K562 (cell line): ENCODE data around the gene TMEM61.

Experiments used
- BRF2 ChIP-seq: IDR thresholded peaks from 3 replicates; pipeline ENCODE4 v1.6.1; 2011; ENCODE audit warnings: borderline replicate concordance, mild to moderate bottlenecking; ENCODE audit not compliant: insufficient read length, insufficient read depth
- CEBPB ChIP-seq: fragments of 450-650 bp; IDR thresholded peaks from 2 replicates; pipeline ENCODE4 v1.6.1; 2016; ENCODE audit warnings: missing genetic modification characterization, missing compliant biosample characterization
- CTCF ChIP-seq, 3 experiments: IDR thresholded peaks in 2 of 3; conservative IDR thresholded peaks in 1 of 3; 2 replicates each; pipeline ENCODE4 v1.5.1; 2011 to 2012; ENCODE audit warnings: low read length in 3 of 3, mild to moderate bottlenecking in 3 of 3, control low read depth in 2 of 3, improper control_type of control experiment in 1 of 3, inconsistent platforms in 1 of 3, low read depth in 1 of 3, mixed read lengths in 1 of 3, moderate library complexity in 1 of 3; ENCODE audit not compliant: insufficient read depth in 2 of 3
- DACH1 ChIP-seq: fragments of 450-650 bp; IDR thresholded peaks from 2 replicates; pipeline ENCODE4 v1.6.1; 2018; ENCODE audit not compliant: partially characterized antibody
- DPF2 ChIP-seq: fragments of 450-650 bp; IDR thresholded peaks from 2 replicates; pipeline ENCODE4 v1.6.1; 2016
- EP300 ChIP-seq: IDR thresholded peaks from 2 replicates; pipeline ENCODE4 v1.6.1; 2012; ENCODE audit warnings: low read length, improper control_type of control experiment
- FOXM1 ChIP-seq, 2 experiments: fragments of 450-650 bp in 1 of 2; sonication (generic) in 1 of 2; formaldehyde crosslinking in 1 of 2; IDR thresholded peaks; 2 replicates each; pipeline versions ENCODE4 v1.6.1 to v1.9.0; 2017 to 2022; ENCODE audit warnings: low read depth in 2 of 2, mild to moderate bottlenecking in 2 of 2, missing genetic modification reagents in 1 of 2, moderate library complexity in 1 of 2
- KAT8 ChIP-seq: fragments of 450-650 bp; IDR thresholded peaks from 2 replicates; pipeline ENCODE4 v1.6.1; 2016; ENCODE audit warnings: low read depth, mild to moderate bottlenecking
- MCM3 ChIP-seq: fragments of 450-650 bp; IDR thresholded peaks from 2 replicates; pipeline ENCODE4 v1.6.1; 2016
- ZBTB49 ChIP-seq: sonication (generic); formaldehyde crosslinking; IDR thresholded peaks from 2 replicates; pipeline ENCODE4 v1.8.0; 2022; ENCODE audit warnings: missing genetic modification reagents, mild to moderate bottlenecking, borderline replicate concordance
- ZNF830 ChIP-seq: fragments of 250-450 bp; sonication (Bioruptor Pico); IDR thresholded peaks from 2 replicates; pipeline ENCODE4 v1.5.0; 2021; ENCODE audit warnings: mild to moderate bottlenecking
- TF ChIP-seq, protein P1 (sequence below): sonication (generic); formaldehyde crosslinking; IDR thresholded peaks from 2 replicates; pipeline ENCODE4 v1.8.1; 2022; ENCODE audit warnings: missing genetic modification reagents
- TF ChIP-seq, protein P2 (sequence below), 2 experiments: fragments of 450-650 bp; conservative IDR thresholded peaks; 2 replicates each; pipeline ENCODE4 v1.6.1; 2017; ENCODE audit warnings: mild to moderate bottlenecking in 2 of 2, moderate library complexity in 2 of 2

DNA sequence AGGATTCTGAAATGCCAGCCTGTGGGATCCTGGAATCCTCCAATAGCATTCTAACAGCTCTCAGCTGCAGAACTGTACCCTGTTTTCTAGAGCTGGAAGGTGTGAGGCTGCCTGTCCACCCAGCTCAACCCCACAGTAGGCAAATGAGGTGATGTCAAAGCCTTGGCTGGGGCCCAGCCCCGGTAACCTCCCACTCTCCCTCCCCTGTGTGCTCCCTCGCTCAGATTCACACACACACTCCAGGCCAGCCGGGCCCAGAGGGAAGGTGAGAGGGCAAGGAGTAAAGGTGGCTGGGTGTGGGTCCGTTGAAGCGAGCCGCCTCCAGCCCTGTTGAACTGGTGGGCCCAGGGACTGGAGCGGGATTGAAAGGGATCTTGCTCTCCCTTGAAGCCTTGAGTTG lies 18.2 kb downstream of the TMEM61 start, which contains the start of gene BSND:
- TF ChIP-seq, protein P1, sequence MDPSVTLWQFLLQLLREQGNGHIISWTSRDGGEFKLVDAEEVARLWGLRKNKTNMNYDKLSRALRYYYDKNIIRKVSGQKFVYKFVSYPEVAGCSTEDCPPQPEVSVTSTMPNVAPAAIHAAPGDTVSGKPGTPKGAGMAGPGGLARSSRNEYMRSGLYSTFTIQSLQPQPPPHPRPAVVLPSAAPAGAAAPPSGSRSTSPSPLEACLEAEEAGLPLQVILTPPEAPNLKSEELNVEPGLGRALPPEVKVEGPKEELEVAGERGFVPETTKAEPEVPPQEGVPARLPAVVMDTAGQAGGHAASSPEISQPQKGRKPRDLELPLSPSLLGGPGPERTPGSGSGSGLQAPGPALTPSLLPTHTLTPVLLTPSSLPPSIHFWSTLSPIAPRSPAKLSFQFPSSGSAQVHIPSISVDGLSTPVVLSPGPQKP, result no peak
- TF ChIP-seq EP300 (no peak), MCM3 (no peak), CEBPB (tag) (no peak), KAT8 (no peak), CTCF (IDR thresholded peaks at IDR 0.05 in 2 of 3, conservative IDR thresholded peaks at IDR 0.05 in 1 of 3; ENCODE audit: insufficient read depth in 2 of 3, low read depth in 1 of 3, low read length in 3 of 3) (no peak), DACH1 (no peak), ZBTB49 (CRISPR knock-in tag) (no peak), FOXM1 (IDR thresholded peaks at IDR 0.05; ENCODE audit: low read depth) (no peak), FOXM1 (CRISPR knock-in tag; IDR thresholded peaks at IDR 0.05; ENCODE audit: low read depth) (no peak), ZNF830 (CRISPR knock-in tag) (no peak), BRF2 (no peak), DPF2 (no peak)
- TF ChIP-seq, protein P2, sequence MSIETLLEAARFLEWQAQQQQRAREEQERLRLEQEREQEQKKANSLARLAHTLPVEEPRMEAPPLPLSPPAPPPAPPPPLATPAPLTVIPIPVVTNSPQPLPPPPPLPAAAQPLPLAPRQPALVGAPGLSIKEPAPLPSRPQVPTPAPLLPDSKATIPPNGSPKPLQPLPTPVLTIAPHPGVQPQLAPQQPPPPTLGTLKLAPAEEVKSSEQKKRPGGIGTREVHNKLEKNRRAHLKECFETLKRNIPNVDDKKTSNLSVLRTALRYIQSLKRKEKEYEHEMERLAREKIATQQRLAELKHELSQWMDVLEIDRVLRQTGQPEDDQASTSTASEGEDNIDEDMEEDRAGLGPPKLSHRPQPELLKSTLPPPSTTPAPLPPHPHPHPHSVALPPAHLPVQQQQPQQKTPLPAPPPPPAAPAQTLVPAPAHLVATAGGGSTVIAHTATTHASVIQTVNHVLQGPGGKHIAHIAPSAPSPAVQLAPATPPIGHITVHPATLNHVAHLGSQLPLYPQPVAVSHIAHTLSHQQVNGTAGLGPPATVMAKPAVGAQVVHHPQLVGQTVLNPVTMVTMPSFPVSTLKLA (conservative IDR thresholded peaks at IDR 0.05), result no peak
